ENCODE data around the gene PEAR1. TPM values are rescaled to one million over a fixed set of nuclear protein-coding genes. Genes with fewer than 3 reads are reported as not detected.

Gene PEAR1
- total RNA-seq, 1 experiment from 2014 or later, result 0.39 TPM

DNA sequence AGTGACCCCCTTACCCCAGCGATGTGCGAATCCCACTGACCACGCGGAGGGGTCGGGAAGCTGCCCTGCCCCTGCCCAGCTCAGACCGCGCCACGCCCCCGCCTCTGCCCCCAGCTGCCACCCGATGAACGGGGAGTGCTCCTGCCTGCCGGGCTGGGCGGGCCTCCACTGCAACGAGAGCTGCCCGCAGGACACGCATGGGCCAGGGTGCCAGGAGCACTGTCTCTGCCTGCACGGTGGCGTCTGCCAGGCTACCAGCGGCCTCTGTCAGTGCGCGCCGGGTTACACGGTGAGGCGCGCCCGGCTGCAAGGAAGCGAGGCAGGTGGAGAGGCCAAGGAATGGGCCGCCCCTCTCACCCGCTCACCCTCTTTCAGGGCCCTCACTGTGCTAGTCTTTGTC, 15.0 kb downstream of the PEAR1 start:
- no peak overlapping the region for H3K27ac Mint-ChIP-seq
- H3K79me2 ChIP-seq (ENCODE audit: insufficient read depth, low read length), result no peaks in the 10 kb centered on the region

More for the DNA sequence above, 15.0 kb downstream of the PEAR1 start:
- Histone ChIP-seq H2BK20ac (ENCODE audit: low read depth, low read length, poor library complexity, severe bottlenecking) (no peak overlapping the region), H3K14ac (ENCODE audit: insufficient read depth, low read length) (no peak overlapping the region), H2BK15ac (ENCODE audit: low read depth, low read length) (no peak overlapping the region), H4K91ac (ENCODE audit: insufficient read length, low read depth, low read length) (no peak overlapping the region), H3K27ac (ENCODE audit: insufficient read length, low read depth, low read length) (no peak overlapping the region), H3T11ph (ENCODE audit: low read length) (no peak overlapping the region), H3K18ac (ENCODE audit: insufficient read length, low read depth, low read length) (no peak overlapping the region), H3K23me2 (ENCODE audit: insufficient read length, low read depth, low read length, poor library complexity, severe bottlenecking) (no peaks in the 10 kb centered on the region), H3K4me1 (ENCODE audit: insufficient read depth, low read length) (no peaks in the 10 kb centered on the region), H2BK12ac (ENCODE audit: insufficient read length, low read depth, low read length) (no peak overlapping the region), H2AFZ (ENCODE audit: low read length) (no peak overlapping the region), H2BK120ac (ENCODE audit: low read depth, low read length, poor library complexity, severe bottlenecking) (no peak overlapping the region), H3K23ac (ENCODE audit: insufficient read length, low read depth, low read length) (no peak overlapping the region), H3K4ac (ENCODE audit: low read depth, low read length) (no peak overlapping the region), H3K79me1 (ENCODE audit: insufficient read depth, low read depth, low read length, poor library complexity, severe bottlenecking) (no peaks in the 10 kb centered on the region), H3K27me3 (ENCODE audit: insufficient read depth, low read length) (no peaks in the 10 kb centered on the region; the same call in 1 of the 2 replicates), H3K56ac (ENCODE audit: insufficient read length, low read depth, low read length) (no peak overlapping the region), H3K4me2 (ENCODE audit: insufficient read depth, insufficient read length, low read length) (no peak overlapping the region), H2BK5ac (ENCODE audit: insufficient read length, low read length) (no peak overlapping the region), H4K20me1 (ENCODE audit: control insufficient read depth, insufficient read depth, insufficient read length) (no peaks in the 10 kb centered on the region), H3K9ac (ENCODE audit: extremely low read depth, insufficient read length, low read length) (no peak overlapping the region), H4K5ac (ENCODE audit: insufficient read length, low read depth, low read length) (no peak overlapping the region), H2AK5ac (ENCODE audit: insufficient read length, low read length) (no peak overlapping the region), H3K9me3 (ENCODE audit: control insufficient read depth, low read depth, low read length) (no peaks in the 10 kb centered on the region), H4K8ac (replicated peaks; ENCODE audit: insufficient read length, low read depth, low read length) (no peak overlapping the region)
- no CpG with 5 or more reads among the region's 29 CpGs for WGBS (ENCODE audit: extremely low coverage, insufficient read length, low lambda C conversion rate)
- Mint-ChIP-seq H3K4me3 (no peak overlapping the region), H3K4me1 (peaks cover 4 to 18% of the 10 kb centered on the region in 2 experiments), H3K9me3 (no peaks in the 10 kb centered on the region; a peak in 1 of 5 replicates), H3K27me3 (ENCODE audit: low read depth) (peaks cover 33% of the 10 kb centered on the region), H3K36me3 (ENCODE audit: insufficient read depth in 1 of 3, low read depth in 3 of 3) (no peaks in the 10 kb centered on the region)
- TF ChIP-seq, protein P1, sequence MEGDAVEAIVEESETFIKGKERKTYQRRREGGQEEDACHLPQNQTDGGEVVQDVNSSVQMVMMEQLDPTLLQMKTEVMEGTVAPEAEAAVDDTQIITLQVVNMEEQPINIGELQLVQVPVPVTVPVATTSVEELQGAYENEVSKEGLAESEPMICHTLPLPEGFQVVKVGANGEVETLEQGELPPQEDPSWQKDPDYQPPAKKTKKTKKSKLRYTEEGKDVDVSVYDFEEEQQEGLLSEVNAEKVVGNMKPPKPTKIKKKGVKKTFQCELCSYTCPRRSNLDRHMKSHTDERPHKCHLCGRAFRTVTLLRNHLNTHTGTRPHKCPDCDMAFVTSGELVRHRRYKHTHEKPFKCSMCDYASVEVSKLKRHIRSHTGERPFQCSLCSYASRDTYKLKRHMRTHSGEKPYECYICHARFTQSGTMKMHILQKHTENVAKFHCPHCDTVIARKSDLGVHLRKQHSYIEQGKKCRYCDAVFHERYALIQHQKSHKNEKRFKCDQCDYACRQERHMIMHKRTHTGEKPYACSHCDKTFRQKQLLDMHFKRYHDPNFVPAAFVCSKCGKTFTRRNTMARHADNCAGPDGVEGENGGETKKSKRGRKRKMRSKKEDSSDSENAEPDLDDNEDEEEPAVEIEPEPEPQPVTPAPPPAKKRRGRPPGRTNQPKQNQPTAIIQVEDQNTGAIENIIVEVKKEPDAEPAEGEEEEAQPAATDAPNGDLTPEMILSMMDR (conservative IDR thresholded peaks at IDR 0.05), result no peak
- no peak for DNase-seq
